AG09319 (cell line): Measurements from ENCODE around the gene SLC6A2.

Source experiments
- DNase-seq: peaks from one replicate; pipeline ENCODE4 v3.0.0-alpha.2; 2010; ENCODE audit warnings: low read depth; ENCODE audit errors: extremely low read depth
- CTCF ChIP-seq: IDR thresholded peaks from 2 replicates; pipeline ENCODE4 v1.5.1; 2011; ENCODE audit warnings: low read depth, mild to moderate bottlenecking, inconsistent platforms, low read length, moderate library complexity

The SLC6A2 gene

DNA sequence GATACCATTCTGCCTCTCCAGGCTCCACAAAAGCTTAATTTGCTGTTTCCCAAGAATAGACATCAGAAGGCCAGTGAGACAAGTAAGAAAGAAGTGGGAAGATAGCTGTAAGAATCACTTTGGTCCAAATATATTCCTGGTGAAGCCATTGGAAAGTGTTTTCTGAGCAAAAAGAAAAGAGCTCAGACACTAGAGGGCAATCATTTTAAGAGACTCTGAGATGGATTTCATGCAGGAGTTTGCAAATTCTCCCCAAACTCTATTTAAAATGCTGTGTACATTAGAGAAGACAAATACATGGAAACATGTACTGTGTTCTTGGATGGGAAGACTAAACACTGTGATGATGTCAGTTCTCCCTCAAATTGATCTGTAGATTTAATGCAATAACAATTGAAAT lies 8.0 kb upstream of the SLC6A2 start:
- TF ChIP-seq CTCF, result peak; percentile 26
- no peak for DNase-seq

DNA sequence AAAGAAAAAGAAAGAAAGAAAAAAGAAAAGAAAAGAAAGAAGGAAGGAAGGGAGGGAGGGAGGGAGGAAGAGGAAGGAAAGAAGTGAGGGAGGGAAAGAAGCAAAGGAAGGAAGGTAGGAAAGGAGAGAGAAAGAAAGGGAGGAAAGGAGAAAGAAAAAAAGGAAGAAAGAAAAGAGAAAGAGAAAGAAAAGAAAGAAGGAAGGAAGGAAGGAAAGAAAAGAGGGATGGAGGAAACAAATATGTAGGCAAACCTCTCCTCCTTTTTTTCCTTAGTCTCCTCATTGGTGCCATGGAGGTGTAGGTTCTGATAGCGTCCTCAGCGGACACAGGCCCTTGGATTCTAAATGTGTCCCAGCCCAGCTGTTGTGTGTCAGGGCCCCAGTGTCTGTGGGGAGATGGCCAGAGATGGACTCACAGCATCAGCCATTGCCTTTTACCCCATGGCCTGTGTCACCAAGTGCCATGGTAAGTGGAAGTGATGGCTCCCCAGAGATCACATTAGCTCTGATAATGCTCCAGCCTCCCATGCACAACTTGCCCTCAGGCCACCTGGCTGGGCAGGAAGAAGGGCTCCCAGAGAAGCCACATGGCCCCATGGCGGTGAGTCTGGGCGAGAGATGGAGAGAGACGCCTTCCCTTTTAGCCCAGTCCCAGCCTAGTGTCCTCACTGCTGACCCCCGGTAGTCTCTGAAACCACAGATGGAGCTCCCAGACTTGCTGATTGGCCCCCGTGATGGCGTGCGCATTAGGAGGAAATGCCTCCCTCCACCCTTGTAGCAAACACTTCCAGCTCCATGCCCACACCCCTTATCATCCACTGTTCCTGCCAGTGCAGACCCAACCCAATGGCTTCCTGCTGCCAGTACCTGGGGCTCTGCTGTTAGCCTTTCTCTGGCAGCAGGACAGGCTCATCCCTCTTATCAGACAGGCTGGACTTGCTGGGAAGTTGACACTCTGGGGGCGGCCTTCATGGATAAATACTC lies 3.7 kb upstream of the SLC6A2 start:
- no peak for DNase-seq
- no peak for TF ChIP-seq CTCF

- no peak for TF ChIP-seq CTCF
- no peak for DNase-seq
Measured at GRCh38 chr16:55653106-55653505, 2.7 kb upstream of the SLC6A2 start.

- DNase-seq, result no peak
- TF ChIP-seq CTCF, result no peak
Measured at GRCh38 chr16:55655381-55655896, 349 bp upstream of the SLC6A2 start.

DNA sequence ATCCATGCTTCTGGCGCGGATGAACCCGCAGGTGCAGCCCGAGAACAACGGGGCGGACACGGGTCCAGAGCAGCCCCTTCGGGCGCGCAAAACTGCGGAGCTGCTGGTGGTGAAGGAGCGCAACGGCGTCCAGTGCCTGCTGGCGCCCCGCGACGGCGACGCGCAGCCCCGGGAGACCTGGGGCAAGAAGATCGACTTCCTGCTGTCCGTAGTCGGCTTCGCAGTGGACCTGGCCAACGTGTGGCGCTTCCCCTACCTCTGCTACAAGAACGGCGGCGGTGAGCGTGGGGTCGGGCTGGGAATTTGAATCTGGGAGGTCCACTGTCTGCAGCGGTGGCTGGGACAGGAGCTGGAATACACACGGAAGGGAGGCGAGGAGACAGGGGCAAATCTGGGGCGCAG lies 904 bp downstream of the SLC6A2 start:
- TF ChIP-seq CTCF, result no peak
- no peak for DNase-seq

DNA sequence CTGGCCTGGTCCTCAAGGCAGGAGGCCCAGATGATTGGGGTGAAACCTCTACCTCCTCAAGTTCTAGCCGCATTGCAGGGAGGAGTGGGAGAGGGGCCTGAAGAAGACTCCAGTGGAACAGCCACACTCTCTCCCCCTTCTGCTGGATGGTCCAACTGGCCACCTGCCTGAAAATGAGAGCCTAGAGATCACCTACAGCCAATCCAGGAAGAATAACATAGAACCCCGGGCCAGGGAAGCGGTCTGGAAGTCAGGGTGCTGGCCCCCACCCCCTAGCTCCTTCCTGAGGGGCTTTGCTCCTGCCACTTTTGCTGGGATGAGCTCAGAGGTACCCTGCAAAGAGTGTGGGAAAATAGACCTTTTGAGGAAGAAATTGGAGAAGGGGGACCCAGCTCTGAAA lies 1.8 kb downstream of the SLC6A2 start:
- no peak for TF ChIP-seq CTCF
- no peak for DNase-seq

GRCh38 chr16:55658898-55659420 lies 3.2 kb downstream of the SLC6A2 start:
- TF ChIP-seq CTCF, result no peak
- no peak for DNase-seq
